Measurements from ENCODE around the gene RSF1.

Gene RSF1

GRCh38 chr11:77748266-77748665 lies 72.3 kb downstream of the RSF1 start:
- DNase-seq (ENCODE audit: low spot score), result no peak

DNA sequence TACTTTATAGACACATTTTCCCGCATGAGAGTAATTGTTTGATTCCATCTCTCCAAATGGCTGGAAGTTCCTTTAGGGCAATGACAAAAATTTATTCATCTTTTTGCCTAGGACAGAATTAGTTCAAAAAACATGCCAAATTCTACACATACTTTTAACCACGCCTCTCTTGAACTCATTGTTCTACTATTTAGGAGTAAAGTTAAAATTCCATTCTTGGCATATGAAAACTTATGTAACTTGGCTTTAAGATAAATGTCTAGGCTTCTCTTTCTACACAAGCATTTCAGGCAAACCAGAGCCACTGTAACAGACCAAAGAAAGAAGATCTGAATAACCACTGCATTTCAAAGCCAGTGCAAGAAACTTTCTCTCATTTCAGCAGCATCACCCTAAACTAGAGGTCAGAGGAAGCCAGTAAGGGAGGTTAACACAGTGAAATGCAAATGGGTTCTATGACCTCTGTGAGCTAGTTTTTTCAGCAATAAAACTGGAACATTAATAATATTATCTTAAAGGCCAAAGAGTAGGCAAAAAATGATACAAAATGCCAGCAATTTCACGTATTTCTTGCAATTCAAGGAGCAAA lies 73.0 kb downstream of the RSF1 start:
- DNase-seq (ENCODE audit: low spot score), result no peak

DNA sequence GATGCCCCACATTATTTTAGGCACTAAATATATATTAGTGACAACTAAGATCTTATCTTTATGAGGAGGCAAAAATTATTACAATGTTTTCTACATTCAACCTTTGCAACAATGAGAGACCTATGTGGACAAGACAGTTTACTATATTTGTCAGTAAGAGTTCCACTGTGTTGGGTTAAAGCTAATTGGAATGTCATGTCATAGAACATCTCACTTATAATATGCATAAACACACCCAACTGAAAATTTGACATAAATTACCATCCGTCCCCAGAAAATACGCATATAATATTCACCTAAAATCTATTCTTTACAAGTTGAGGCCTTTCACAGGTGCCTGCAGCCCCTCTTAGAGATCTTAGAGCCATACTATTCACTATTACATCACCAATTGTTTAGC lies 84.0 kb downstream of the RSF1 start:
- no peak for DNase-seq (ENCODE audit: low spot score)

DNA sequence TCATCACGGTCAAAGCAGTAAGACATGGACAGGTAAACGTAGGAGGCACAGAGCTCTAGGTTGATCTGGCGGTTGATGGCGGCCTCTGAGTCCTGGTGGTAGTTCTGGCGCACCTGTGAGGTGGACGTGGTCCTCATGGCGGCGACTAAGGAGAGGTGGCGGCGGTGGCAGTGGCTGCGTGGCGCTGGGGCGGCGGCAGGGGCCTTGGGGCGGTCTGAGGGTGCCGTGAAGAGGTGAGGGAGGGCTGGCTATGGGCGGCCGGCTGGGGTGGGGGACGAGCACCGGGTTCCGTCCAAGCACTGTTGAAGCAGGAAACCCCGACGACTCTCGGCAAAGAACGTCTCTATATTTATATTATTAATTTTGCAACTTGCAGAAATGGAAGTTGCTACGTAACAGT lies 85.6 kb downstream of the RSF1 start:
- DNase-seq (ENCODE audit: low spot score), result no peak

GRCh38 chr11:77732143-77732542 lies 88.4 kb downstream of the RSF1 start:
- DNase-seq (ENCODE audit: low spot score), result no peak

GRCh38 chr11:77730789-77731188 lies 89.7 kb downstream of the RSF1 start:
- DNase-seq (ENCODE audit: low spot score), result no peak

DNA sequence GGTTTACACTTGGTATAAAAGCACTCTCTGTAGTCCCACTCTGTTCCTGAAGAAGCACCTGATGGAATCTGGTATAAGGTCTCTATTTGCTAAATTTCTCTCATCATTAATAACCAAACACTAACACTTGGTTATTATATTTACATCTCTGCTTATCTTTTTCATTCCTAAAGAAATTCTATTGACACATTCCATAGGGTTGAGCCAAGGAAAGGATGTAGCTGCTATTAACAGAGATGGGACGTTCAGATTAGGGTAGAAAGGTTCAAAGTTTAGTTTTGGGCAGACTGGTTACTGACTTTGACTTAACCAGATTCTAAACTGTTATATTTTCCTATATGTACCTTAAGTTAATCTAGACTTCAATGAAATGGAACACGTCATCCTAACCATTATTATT lies 91.5 kb downstream of the RSF1 start:
- DNase-seq (ENCODE audit: low spot score), result no peak

- no peak for DNase-seq (ENCODE audit: low spot score)
Observed at GRCh38 chr11:77728203-77728786, 92.2 kb downstream of the RSF1 start.

DNA sequence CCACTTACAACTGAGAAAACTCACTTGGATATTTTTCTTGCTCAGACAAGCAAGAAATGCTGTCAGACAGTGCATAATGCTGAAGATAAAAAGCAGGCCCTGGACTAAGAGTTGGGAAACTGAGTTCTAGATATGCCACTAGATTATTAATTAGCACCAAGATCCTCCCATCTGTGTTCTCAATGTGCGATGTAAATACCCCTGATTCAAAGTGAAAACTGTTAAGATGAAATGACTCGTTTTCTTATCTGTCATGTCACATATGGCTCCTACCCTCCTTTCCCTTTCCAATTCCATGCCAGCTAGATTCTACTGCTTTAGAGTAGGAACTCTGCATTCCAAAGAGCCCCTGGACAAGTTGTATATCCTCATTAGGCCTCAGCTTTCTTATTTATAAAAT lies 94.0 kb downstream of the RSF1 start:
- no peak for DNase-seq (ENCODE audit: low spot score)

DNA sequence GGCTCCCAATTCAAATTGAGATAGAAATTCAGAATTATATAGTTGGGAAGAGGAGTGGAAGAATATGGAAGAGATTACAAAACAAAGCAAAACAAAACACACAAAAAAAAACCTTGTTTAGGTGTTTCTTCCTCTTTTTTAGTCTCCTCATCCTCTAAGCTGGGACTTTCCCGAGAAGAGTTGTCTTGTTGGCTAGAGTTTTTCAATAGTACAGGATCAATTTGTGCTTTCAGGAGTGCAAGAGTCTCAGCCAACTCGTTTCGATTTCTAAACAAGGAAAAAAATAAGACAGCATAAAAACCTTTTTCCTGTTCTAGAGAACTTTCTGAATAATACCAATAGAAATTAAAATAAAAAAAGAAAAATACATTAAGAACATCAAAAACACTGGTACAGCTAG lies 95.1 kb downstream of the RSF1 start:
- DNase-seq (ENCODE audit: low spot score), result no peak

DNA sequence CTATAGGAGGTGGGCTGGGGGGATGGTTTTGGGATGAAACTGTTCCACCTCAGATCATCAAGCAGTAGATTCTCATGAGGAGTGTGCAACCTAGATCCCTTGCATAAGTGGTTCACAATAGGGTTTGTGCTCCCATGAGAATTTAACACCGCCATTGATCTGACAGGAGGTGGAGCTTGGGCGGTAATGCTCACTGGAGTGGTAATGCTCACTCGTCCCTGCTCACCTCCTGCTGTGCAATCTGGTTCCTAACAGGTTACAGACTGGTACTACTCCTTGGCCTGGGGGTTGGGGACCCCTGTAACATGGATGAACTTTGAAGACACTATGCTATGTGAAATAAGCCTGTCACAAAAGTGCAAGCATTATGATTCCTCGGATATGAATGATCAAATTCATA lies 95.9 kb downstream of the RSF1 start:
- no peak for DNase-seq (ENCODE audit: low spot score)

DNA sequence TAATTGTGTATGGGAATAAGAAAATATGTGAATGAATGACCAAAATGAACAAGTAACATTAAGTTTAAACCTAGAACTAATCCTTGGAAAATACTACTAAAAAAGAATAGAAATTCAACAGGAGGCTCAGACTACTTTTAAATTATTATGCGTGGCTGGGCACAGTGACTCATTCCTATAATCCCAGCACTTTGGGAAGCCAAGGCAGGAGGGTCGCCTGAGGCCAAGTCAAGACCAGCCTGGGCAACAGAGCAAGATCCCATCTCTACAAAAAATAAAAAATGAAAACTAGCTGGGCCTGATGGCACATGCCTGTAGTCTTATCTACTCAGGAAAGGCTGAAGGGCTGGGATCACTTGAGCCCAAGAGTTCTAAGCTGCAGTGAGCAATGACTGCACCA lies 97.5 kb downstream of the RSF1 start:
- no peak for DNase-seq (ENCODE audit: low spot score)

DNA sequence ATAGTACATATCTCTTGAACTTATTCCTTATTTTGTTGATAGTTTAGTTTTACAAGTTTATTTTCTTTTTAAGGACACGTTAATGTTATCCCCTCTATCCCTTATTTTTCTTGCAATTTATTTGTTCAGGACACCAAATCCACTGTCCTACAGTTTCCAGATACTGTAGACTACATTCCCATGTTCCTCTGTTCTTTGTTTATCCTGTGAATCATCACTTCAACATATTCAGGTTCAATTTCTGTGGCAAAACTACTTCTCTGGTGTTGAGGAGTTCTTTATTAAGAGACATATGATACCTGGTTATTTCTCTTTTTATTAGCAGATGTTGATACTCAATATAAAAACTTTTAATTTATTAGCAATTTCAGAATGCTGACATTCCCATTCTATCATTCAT lies 110.2 kb downstream of the RSF1 start:
- DNase-seq (ENCODE audit: low spot score), result no peak

DNA sequence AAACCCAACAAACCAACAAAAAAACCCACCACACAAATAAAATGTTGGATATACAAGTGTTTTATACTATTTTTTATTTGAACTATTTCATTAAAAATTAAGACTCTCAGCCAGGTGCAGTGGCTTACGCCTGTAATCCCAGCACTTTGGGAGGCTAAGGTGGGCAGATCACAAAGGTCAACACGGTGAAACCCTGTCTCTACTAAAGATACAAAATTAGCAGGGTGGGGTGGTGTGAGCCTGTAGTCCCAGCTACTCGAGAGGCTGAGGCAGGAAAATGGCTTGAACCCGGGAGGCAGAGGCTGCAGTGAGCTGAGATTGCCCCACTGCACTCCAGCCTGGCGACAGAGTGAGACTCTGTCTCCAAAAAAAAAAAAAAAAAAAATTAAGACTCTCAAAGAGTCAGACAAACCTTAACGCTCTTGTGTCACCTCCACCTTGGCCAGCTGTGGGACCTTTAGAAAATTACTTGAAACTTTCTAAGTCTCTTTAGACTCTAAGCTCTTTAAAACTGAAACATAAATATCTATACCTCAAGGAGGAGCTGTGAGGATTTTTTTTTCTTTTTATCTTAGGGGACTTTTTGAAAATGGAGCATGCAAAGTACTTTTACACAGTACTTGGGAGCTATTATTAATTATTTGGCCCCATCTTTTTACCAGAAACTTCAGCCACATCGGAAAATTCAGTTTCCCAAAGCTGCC lies 114.5 kb downstream of the RSF1 start:
- no peak for DNase-seq (ENCODE audit: low spot score)

- peak; percentile 2 for DNase-seq (ENCODE audit: low spot score)
Observed at GRCh38 chr11:77705195-77705875, 115.2 kb downstream of the RSF1 start.

DNA sequence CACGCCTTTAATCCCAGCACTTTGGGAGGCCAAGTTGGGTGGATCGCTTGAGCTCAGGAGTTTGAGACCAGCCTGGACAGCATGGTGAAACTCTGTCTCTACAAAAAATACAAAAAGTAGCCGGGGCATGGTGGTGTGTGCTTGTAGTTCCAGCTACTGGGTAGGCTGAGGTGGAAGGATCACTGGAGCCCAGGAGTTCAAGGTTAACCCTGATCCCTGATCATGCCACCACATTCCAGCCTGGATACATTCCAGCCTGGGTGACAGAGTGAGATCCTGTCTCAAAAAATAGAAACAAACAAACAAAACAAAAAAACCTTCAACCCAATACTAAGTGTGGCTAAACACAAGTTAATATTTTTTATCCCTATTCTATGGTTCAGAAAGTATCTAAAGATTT lies 116.5 kb downstream of the RSF1 start:
- DNase-seq (ENCODE audit: low spot score), result no peak

GRCh38 chr11:77699425-77699824 lies 121.1 kb downstream of the RSF1 start:
- DNase-seq (ENCODE audit: low spot score), result no peak

GRCh38 chr11:77698896-77699295 lies 121.6 kb downstream of the RSF1 start:
- DNase-seq (ENCODE audit: low spot score), result no peak

DNA sequence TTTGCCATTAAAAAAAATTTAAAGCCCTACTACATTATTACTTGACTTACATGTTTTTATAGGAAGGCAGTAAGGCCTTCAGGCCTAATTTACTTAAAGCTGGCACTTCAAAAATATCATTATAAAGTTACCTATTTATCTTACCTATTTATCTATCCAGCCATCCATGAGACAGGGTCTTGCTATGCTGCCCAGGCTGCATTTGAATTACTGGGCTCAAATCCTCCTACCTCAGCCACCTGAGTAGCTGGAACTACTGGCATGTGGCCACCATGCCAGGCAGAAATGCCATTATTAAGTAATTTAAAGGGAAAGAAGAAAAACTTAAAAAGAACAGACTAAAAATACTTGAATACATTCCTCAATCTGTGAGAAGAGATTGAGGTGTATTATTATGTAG lies 122.7 kb downstream of the RSF1 start:
- no peak for DNase-seq (ENCODE audit: low spot score)

DNA sequence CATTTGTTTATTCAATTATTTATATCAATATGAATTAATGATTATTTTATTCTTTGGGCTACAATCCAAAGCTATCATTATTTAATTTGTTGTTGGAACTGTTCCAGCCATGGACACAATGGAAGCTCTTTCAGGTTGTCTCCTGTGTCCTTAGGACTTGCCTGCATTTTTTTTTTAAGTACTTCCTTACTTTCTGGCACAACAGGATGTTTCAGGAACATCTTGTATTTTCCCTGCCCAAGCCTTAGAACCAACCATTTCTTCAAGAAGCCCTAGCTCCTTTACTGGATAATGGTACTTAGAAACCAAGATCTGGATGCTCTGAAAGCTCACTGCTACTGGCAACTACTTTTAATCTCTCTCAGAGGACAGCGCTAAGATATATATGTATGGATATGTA lies 125.1 kb downstream of the RSF1 start:
- DNase-seq (ENCODE audit: low spot score), result no peak

DNA sequence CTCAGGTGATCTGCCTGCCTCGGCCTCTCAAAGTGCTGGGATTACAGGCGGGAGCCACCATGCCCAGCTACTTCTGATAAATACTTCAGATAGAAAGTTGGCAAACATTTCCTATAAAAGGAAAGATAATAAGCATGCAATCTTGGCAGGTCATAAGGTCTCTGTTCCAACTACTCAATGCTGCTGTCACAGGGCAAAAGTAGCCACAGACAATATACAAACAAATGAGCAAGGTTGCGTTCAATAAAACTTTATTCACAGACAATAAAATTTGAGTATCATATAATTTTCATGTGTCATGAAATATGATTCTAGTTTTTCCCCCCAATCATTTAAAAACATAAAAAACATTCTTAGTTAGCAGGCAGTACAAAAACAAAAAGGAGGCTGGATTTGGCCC lies 129.9 kb downstream of the RSF1 start:
- DNase-seq (ENCODE audit: low spot score), result no peak

DNA sequence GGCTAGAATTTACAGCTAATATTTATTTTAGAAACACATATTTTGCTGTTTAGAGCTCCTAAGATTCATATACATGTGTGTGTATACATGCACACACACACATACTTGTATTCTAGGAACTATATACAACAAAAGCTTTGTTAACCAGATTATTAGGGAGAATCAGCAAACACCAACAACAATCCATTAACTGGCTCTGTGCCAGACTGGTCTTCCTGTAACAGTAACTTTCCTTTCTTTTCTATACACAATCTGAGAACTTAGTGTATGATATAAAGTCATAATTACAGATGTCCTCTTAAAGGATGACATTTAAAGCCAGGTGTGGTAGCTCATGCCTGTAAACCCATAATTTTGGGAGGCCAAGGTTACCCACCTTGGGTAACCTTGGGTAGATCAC lies 133.4 kb downstream of the RSF1 start:
- no peak for DNase-seq (ENCODE audit: low spot score)

DNA sequence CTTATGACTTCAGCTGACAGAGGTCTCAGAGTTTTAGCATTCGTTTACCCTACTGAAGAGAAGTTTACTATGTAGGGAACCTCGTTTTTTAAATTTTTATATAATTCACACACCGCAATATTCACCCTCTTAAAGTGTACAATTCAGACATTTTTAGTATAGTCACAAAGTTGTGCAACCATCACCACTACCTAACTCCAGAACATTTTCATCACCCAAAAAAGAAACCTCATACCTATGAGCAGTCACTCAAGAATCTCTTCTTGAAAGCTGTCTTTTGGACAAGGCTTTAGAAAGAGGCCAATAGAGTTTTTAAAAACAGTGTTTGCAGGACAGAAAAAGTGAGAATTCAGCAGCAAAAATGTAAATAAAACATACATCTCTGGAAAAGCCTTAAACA lies 143.4 kb downstream of the RSF1 start:
- DNase-seq (ENCODE audit: low spot score), result no peak

All from CD4-positive, alpha-beta T cell treated with Interleukin-15 for 4 hours (primary cell).